ENCODE data around the gene SPA17. TPM values are rescaled to one million over a fixed set of nuclear protein-coding genes. Genes with fewer than 3 reads are reported as not detected.

SPA17 gene
- total and polyA plus RNA-seq, 4 donors = 14.4 to 28.9 (median 16.0) TPM

- no peak overlapping the region for H3K27ac ChIP-seq (ENCODE audit: low read depth in 1 of 2, low read length in 1 of 2)
- no peaks in the 10 kb centered on the region for H3K36me3 ChIP-seq (ENCODE audit: control insufficient read depth in 4 of 4, insufficient read depth in 4 of 4, low read length in 4 of 4)
- H3K27me3 ChIP-seq (ENCODE audit: control insufficient read depth in 3 of 3, insufficient read depth in 3 of 3, low read length in 2 of 3) = no peaks in the 10 kb centered on the region
- DNase-seq (no peak), ATAC-seq (ENCODE audit: insufficient read depth, low FRiP score) (no peak)
- TF ChIP-seq CTCF (IDR thresholded peaks at IDR 0.05; ENCODE audit: control extremely low read depth, extremely low read depth) = no peak
- WGBS, 2 donors = 98 to 100% methylated on average over 1 of the region's 1 CpG
- H3K4me3 ChIP-seq = no peak overlapping the region
- H3K9me3 ChIP-seq (ENCODE audit: control insufficient read depth in 4 of 4, insufficient read depth in 3 of 4, low read length in 3 of 4) = peaks cover 0 to 6% (median 0%) of the 10 kb centered on the region in 4 donors
- peaks cover 0 to 3% (median 0%) of the 10 kb centered on the region in 5 donors for H3K4me1 ChIP-seq (ENCODE audit: control insufficient read depth in 5 of 5, insufficient read depth in 5 of 5, low read length in 5 of 5)
- no peak overlapping the region for H3K9ac ChIP-seq (ENCODE audit: insufficient read depth in 1 of 2, low read length in 2 of 2)
Measured at GRCh38 chr11:124682443-124682842, 8.7 kb downstream of the SPA17 start.

DNA sequence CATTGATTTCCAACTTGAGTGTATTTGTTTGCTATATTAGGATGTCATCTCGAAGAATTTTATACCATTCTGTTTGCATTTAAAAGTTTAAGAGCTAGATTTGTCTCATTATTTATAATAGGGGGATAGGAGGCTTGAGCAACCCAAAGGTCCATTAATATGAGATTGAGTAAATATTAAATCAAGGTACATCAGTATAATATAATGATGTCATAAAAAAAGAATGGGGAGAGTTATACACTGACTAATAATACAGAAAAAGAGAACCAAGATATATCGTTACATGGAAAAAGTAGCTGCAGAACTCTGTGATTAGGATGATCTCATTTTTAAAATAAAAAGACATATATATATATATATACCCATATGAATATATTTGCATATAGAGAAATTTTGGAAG lies 19.4 kb downstream of the SPA17 start:
- Histone ChIP-seq H3K4me1 (ENCODE audit: control insufficient read depth in 5 of 5, insufficient read depth in 5 of 5, low read length in 5 of 5) (no peaks in the 10 kb centered on the region), H3K27me3 (ENCODE audit: control insufficient read depth in 3 of 3, insufficient read depth in 3 of 3, low read length in 2 of 3) (no peaks in the 10 kb centered on the region), H3K36me3 (ENCODE audit: control insufficient read depth in 4 of 4, insufficient read depth in 4 of 4, low read length in 4 of 4) (no peaks in the 10 kb centered on the region), H3K27ac (ENCODE audit: low read depth in 1 of 2, low read length in 1 of 2) (no peak overlapping the region), H3K9me3 (ENCODE audit: control insufficient read depth in 4 of 4, insufficient read depth in 3 of 4, low read length in 3 of 4) (no peaks in the 10 kb centered on the region), H3K4me3 (no peak overlapping the region), H3K9ac (ENCODE audit: insufficient read depth in 1 of 2, low read length in 2 of 2) (no peak overlapping the region)
- 93 to 98% methylated on average over 2 of the region's 2 CpGs for WGBS, 2 donors
- ATAC-seq (ENCODE audit: insufficient read depth, low FRiP score) (no peak), DNase-seq (no peak)
- TF ChIP-seq CTCF (IDR thresholded peaks at IDR 0.05; ENCODE audit: control extremely low read depth, extremely low read depth) = no peak

DNA sequence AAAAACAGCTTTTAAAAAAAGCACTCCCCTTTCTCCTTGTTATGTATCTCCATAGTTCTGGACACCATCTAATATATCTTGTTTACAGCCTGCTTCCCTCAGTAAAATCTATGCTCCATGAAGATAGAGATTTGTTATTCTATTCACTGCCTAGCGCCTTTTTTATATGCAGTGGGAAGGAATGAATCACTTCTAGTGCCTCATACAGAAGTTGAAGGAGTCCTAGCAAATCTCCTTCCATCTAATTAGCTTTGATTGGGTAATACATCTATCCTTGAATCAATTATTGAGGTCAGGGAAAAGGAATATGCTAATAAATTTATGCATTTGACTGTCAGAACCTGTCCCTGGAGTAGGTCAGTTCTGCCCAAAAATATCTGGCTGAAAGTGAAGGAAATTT lies 25.8 kb downstream of the SPA17 start:
- H3K27me3 ChIP-seq (ENCODE audit: control insufficient read depth in 3 of 3, insufficient read depth in 3 of 3, low read length in 2 of 3) = no peaks in the 10 kb centered on the region
- no peak overlapping the region for H3K27ac ChIP-seq (ENCODE audit: low read depth in 1 of 2, low read length in 1 of 2)
- 81 to 96% methylated on average over 1 of the region's 1 CpG for WGBS, 2 donors
- H3K4me3 ChIP-seq = no peak overlapping the region
- H3K9ac ChIP-seq (ENCODE audit: insufficient read depth in 1 of 2, low read length in 2 of 2) = no peak overlapping the region
- DNase-seq = no peak
- no peaks in the 10 kb centered on the region for H3K4me1 ChIP-seq (ENCODE audit: control insufficient read depth in 5 of 5, insufficient read depth in 5 of 5, low read length in 5 of 5)
- H3K36me3 ChIP-seq (ENCODE audit: control insufficient read depth in 4 of 4, insufficient read depth in 4 of 4, low read length in 4 of 4) = no peaks in the 10 kb centered on the region
- peaks cover 0 to 2% (median 0%) of the 10 kb centered on the region in 4 donors for H3K9me3 ChIP-seq (ENCODE audit: control insufficient read depth in 4 of 4, insufficient read depth in 3 of 4, low read length in 3 of 4)
- TF ChIP-seq CTCF (IDR thresholded peaks at IDR 0.05; ENCODE audit: control extremely low read depth, extremely low read depth) = no peak
- no peak for ATAC-seq (ENCODE audit: insufficient read depth, low FRiP score)

- H3K4me3 ChIP-seq = no peak overlapping the region
- H3K36me3 ChIP-seq (ENCODE audit: control insufficient read depth in 4 of 4, insufficient read depth in 4 of 4, low read length in 4 of 4) = no peaks in the 10 kb centered on the region
- H3K9ac ChIP-seq (ENCODE audit: insufficient read depth in 1 of 2, low read length in 2 of 2) = no peak overlapping the region
- peaks cover 0 to 2% (median 0%) of the 10 kb centered on the region in 4 donors for H3K9me3 ChIP-seq (ENCODE audit: control insufficient read depth in 4 of 4, insufficient read depth in 3 of 4, low read length in 3 of 4)
- DNase-seq (no peak), ATAC-seq (ENCODE audit: insufficient read depth, low FRiP score) (no peak)
- no peaks in the 10 kb centered on the region for H3K4me1 ChIP-seq (ENCODE audit: control insufficient read depth in 5 of 5, insufficient read depth in 5 of 5, low read length in 5 of 5)
- H3K27me3 ChIP-seq (ENCODE audit: control insufficient read depth in 3 of 3, insufficient read depth in 3 of 3, low read length in 2 of 3) = no peaks in the 10 kb centered on the region
- H3K27ac ChIP-seq (ENCODE audit: low read depth in 1 of 2, low read length in 1 of 2) = no peak overlapping the region
- TF ChIP-seq CTCF (IDR thresholded peaks at IDR 0.05; ENCODE audit: control extremely low read depth, extremely low read depth) = no peak
Measured at GRCh38 chr11:124700028-124700427, 26.3 kb downstream of the SPA17 start.

All from lung (tissue), 12 donors.